NOMO-1 treated with dmso at 0.1 percent for 144 hours (cell line): ENCODE measurements around the gene ALDOB.

Experiments used
- DNase-seq: peaks from one replicate; lab custom pipeline; 2025; ENCODE audit not compliant: unreplicated experiment; lab: John Stamatoyannopoulos, UW

The ALDOB gene

DNA sequence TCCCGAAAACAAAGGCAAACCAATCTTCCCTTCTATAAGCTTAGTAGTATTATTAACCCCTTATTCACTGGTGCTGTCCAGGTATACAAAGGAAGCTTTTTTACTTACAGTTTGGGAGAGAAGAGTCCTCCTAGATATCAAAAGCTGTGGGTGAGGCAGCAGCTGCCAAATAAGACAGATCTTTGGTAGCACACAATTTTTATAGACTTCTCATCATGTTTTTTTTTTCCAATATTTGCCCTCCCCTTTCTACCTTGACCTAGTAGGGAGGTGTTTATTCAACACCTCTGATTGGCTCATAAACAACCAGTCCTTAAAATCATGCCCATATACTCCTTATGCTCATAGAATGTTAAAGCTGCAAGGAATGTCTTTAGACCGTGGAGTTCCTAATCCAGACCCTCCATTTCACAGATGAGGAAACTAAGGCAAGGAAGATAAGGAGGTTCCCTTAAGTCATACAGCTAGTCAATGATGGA, at the start of gene ALDOB:
TSS of gene ALDOB (minus strand) at position 174 of the 479 bp plus-strand sequence. CDS start 4,887 bp downstream, outside the sequence.
- no peak for DNase-seq

DNA sequence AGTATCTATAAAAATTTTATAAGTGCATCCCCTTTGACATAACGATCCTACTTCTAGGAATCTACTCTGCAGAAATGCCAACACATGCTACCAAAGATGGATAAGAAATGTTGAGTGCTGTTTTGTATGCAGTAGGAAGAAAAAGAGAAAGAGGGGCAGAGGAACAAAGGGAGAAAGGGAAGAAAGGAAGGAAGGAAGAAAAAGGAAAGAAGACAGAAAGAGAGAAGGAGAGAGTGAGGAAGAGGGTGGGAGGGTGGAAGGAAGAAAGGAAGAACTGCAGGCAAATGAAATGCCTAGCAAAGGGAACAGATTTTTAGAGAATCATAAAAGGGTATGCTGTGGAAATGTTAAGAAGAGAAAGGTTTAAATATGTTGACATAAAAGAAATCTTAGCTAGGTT, 48.5 kb upstream of the ALDOB start:
- no peak for DNase-seq

DNA sequence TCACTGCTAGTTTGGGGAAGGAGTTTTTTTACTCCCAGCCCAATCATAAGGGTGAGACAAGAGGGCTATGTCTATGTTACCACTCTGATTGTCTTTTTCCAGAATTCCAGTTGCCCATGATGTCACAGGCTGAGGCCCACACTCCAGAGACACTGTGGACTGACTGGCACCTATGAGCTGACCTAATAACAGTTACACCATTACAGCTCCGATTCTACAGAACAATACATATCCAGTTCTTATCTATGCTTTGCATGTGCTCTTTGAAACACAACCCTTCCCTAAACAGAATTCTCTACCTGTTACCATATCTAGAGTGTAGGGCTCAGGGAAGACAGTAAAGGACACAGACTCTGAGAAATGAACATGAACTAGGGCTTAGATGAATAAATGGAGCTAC, 45.7 kb upstream of the ALDOB start:
- no peak for DNase-seq

DNA sequence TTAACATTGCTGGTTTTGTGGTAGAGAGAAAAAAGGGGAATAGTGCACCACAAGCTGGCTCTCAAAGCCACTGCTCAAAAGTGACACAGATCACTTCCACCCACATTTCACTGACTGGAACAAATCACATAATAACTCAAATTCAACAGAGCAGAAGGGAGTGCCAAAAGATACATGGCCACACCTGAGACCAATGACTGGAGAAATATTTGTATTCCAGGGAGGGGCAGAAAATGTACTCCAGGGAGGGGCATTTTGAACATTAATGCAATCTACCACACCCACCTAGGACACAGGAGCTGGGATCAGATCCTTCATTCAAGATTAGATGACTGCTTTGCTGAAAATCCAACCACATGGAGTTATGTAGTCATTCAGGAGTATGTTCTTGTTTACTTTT, 44.8 kb upstream of the ALDOB start:
- DNase-seq = no peak

DNA sequence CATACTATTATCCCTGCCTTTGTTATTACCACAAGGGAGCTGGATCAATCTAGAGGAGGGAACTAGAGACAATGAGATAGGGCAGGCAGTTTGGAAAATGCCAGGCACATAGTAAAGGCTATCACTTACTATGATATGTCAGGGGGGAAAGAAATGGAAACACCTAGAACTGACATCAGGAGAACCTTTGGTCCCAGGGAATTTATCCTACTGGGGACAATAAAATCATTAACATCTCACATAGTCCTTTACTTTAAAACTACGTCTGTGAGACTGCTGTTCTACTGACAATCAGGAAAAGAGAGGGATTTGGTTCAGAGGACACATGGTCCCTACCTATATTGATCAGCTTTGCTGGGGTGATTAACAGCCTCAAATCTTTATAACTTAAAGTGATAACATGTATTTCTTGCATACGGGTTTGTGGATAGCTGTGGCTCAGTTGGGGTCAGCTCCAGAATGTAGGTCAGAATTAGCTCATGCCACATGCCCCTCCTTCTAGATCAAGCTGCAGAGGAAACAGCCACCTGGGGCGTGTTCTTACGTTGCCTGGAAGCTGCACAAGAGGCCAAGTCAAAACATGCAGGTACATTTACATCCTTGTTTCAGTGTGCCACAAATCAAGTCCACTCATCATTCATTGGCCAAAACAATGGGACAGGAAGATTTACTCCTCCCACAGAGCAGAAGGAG, 43.9 kb upstream of the ALDOB start:
- no peak for DNase-seq

DNA sequence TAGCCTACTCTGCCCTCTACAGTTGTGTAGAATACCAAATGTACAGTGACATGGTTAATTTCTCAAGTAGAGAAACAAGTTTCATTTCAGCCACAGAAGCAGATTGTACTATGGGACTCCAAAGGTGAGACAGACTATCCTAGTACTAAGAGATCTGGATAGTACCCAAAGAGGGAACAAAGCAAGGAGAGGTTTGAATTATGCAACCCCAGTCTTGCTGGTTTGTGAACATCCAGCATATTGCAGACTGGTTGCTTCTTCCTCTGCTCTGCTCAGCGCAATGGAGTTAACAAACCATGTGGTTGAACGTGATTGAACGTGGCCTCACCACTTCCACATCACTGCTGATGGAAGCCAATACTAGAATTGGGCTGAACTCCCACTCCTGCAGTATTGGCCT, 43.3 kb upstream of the ALDOB start:
- no peak for DNase-seq

DNA sequence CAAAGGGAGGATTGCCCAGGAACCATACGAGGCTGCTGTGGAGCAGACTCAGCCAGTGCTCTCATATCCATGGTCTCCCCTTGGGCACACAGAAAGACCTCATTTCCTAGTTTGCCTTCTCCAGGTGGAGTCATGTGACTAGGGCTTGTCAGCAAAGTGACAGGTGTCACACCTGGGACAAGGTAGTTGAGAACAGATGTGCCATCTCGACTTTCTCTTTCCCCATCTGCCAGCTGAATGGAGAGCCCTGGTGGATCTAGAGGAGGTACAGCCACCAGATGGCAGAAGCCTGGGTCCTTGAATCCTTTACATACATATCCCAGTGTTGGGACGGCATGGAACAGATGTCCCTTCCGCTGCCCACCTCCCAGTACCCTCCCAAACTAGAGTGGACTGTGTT, 42.9 kb upstream of the ALDOB start:
- DNase-seq = no peak

DNA sequence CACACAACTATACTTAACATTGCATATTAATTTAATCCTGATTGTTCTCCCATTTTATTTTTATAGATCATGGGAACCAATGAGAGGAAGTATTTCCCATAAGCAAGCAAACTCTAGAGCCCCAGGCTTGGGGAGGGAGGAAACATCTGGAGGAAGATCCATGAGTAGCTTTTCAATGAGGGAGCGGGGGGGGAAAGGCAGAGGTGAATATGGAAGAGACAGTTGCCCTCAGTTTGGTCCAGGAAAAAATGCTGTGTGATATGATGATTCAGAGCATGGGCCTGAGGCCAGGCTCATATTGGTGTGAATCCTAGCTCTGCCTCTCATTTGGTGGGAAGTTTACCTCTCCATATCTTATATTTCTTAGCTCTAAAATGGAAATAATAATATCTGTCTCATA, 42.2 kb upstream of the ALDOB start:
- no peak for DNase-seq

DNA sequence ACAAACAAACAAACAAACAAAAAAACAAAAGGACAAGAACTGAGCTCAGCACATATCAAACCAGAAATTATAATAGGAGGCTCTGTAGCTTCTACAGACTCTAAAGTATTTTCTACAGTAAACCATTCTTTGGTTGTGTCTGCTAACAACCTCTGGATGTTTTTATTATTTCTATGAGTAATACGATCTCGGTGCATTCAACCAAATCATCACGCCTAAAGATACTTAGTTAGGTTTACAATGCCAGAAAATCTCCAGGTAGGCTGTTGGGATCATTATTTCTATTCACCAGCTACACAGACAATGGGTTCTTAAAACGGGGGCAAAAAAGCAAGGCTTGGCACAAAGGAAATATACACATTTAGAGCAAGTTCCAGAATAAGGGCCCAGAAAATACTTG, 41.6 kb upstream of the ALDOB start:
- no peak for DNase-seq

DNA sequence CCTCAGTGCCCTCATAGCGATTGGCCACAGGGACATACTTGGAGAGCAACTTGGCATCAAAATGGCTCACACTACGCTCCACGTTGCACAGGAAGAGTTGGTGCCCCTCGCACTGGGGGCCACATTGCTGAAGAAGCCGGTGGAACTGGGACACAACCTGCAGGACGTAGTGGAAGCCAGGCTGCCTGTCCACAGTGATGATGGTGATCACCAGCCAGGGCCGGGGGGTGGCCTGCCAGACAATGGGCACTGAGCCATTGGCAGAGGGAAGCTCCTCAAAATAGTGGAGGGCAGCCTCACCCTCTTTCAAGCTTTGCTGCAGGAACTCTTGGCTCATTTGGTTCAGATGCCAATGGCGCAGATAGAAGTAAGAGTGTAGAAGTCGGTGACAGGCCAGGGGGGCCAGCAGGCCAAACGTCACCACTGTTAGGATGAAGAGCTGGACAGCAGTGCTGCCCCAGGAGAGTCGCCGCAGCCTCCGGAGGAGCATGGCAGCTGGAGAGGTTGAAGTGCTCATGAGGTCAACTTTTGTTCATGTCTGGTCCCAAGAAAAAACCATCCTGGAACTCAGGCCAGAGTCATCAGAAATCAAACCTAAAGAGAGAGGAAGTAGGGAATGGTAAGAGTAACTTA, 41.1 kb upstream of the ALDOB start:
- DNase-seq = no peak

DNA sequence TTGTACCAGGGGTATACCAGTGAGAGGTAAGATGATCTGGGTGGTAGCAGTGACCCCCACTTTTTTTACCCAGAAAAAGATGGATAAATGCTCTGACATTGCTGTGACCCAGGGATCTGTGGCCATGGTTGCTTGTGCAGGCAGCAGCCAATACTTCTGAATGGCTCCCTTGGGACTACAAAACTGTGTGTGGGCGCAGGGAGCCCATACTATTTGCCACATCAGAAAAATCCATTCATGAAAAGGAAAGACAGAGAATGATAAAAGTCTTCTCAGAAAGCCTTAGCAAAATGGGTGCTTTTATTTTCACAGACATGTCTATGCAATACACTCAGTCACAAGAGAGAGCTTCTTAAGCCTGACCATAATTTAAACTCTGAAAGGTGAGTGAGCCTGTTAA, 37.3 kb upstream of the ALDOB start:
- no peak for DNase-seq

DNA sequence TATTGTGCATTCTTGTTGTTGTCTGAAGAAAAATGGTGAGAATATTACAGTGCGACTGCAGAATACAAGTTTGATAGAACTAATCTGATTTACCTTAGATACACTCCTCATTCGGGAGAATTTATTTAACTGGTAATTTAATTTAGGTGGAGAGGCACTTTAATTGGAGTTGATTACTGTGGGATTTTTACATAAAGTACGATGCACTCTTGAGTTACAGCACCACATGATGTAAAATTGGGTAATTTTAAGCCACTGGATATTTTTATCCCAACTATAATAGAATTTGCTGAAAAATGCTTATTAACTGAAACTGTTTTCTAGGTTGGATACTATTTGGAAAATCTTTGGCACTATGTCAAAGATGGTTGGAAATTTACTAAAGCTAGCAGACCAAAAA, 35.4 kb upstream of the ALDOB start:
- no peak for DNase-seq

DNA sequence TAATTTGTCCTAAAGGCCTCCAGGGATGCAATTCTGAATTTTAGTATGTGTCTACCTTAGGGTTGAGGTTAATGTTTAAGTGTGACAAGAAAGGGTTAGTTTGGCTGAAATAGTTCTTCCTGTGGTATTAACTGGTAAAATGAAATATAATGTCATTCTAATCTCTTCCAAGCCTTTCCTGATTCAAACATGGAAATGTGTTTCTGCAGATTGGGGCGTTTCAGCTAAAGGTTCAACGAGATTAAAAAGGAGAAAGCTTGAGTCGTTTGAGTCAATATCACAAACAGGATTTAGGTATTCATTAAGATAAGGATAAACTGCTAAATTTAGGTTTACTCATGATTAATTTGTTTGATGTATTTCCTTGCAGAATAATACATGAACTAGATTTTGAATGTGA, 34.4 kb upstream of the ALDOB start:
- no peak for DNase-seq

DNA sequence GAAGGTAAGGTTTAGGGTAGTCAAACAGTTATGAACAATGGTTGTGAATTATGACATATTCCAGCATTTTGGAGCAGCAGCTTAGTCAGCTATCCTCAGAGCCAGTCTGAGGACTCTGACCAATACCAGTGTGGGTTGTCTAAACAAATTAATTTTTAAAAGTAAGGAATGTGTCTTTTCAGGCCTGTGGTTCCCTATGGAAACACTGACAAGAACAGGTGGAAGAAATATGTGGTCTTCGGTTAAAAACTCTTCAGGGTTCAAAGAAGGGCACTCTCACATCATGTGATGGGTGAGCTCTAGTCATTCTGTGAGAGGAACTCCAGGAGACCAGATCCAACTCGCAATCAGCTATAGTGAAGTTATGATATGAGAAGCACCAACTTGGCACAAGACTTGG, 33.5 kb upstream of the ALDOB start:
- DNase-seq = no peak

DNA sequence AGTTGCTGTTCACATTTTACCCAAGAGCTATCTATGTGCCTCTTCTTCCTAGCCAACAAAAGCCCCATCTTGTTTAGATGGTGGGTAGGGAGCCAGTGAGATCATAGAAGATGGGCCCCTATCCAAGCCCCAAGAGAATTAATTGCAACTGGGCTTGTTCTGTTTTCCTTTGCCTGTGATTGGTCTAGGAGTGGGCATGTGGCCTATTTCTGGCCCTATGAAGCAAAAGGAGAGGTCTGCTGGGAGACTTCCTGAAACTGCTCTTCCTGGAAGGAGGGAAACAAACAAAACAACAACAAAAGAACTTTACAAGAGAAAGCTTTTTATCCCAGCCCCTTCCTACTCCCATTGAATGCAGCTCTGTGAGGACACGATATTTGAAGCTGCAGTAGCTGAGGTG, 32.5 kb upstream of the ALDOB start:
- no peak for DNase-seq

DNA sequence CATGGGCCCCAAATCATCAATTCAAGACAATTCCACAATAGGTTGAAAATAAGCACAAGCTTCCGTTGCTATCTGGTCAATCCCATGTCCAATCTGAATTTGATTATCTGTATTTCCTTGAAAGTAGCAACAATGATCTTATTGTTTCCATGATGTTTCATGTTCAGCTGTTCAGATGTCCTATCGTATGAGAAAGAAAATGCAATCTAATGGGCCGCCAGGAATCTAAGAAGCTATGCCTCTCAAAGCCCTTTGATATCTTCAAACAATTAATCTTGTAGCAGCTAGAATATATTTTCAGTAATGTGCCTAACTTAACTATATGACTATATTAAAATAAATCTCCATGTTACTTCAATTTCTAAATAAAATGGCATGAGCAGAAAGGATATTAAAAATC, 32.1 kb upstream of the ALDOB start:
- no peak for DNase-seq

DNA sequence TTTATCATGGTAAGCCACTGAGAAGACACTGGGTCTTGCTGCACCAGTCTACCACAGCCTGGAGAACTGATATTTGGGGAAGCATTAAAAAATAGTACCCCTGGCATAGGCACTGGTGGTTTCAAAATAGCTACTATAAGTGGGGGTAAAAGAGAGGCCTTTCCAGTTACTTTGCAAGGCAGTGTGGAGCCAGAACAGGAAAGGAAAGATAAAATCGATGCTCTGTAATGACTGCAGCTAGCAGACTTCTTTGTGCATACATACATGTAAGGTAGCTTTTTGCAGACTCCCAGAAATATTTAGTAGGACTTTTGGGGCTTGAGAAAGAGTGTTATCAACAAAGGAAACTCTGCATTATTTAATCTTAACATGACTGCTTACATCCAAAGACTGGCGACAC, 31.3 kb upstream of the ALDOB start:
- no peak for DNase-seq

DNA sequence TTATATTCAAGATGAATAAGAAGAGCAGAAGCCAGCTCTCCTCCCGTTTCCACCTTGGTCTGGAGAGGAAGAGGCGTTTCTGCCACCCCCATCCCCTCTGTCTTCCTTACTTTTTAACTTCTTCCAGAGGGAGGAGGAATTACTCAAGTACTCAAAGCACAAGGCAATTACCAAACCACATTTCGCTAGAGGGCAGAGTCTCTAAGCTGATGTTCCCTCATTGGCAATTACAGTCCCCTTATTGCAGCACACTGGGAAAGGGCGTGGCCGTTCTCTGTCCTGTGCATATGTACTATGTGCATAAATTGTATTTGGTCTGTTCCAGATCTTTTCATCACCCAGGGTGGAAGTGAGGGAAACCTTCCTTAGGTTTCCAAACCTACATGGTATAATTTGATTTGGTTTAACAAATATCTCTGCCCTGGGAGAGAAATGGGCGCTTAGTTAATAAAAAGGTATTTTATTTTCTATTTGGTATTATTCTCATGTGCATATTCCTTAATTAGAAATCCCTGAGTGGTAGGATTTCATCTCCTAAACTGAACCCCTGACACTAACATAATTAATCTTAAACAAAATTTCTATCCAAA, 29.8 kb upstream of the ALDOB start:
- DNase-seq = peak; percentile 28

DNA sequence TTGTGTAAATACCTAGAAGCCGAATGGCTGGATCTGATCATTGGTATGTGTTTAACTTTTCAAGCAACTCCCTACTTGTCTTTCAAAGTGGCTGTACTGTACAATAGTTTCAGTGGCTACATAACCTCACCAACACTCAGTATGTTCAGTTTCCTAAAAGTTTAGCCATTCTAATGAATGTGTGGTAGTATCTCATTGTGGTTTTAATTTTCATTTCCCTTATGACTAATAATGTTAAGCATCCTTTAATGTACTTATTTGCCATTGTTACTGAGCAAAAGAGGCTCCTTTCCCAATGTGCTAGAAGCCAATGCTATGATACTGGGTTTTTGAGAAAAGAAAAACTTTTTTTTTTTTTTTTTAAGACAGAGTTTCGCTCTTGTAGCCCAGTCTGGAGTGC, 27.8 kb upstream of the ALDOB start:
- DNase-seq = no peak

DNA sequence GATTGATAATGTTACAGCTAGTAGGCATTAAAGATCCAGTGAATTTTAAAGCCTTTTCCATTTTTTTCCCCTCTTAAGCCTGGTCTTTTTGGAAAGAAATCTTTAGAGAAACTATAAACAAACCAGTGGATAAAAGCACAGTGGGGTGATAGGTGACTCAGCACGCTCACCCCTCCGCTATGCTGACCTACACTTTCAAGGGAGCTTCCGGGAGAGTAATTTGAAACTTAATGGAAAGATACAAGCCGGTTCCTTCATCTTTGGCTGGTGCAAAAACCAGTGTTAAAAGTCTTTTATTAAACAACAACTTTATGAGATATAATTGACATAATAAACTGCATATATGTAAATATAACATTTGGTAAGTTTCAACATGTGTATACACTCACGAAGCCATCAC, 27.0 kb upstream of the ALDOB start:
- DNase-seq = no peak

DNA sequence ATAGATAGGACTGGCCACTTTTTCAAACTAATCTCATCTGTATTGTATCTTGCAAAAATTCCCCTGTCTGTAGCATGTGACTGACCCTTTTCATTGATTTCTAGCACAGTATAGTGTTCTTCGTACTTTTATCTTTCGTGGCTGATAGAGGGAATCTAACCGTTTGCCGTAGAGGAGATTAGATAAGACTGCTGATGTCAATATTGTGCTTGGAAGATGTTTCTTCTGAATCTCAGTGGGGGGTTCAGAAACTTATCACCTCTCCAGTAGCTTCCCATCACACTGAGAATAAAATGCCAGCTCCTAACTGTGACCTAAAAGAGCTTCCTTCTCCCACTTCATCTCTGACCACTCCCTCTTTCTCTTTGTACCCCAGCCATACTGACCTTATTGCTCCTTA, 25.4 kb upstream of the ALDOB start:
- no peak for DNase-seq

DNA sequence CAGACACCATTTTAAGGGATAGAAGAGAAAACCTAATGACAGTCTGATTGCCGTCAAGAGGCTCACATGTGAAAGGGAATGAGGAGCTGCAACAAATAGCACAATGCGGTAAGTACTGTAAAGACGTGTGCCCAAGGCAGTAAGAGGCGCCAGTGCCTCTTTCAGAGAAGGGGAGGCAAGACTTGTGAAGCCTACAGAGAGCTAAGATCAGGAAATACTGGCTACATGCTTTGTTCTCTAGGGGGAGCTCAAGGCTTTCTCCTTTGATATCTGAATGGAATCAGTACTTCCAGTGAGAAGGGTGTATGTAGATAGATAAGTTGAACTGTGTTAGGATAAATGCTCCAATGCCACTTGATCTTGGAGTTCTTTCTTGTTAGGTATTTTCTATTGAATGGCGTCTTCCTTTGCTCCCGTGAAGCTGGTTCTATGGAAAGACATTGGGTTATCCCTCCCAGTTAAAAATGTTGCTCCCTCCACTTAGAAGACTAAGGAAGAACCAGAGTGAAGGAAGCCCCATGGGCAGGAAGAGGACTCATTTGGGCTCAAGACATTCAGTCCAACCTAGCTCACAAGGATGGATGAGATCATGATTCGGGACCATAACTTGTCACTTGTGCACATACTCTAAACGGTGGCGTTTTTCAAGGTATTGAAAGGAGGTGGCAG, 23.5 kb upstream of the ALDOB start:
- DNase-seq = no peak
